Activated CD8-positive, alpha-beta T cell treated with anti-CD3 and anti-CD28 coated beads for 36 hours (primary cell): ENCODE data around the gene SMLR1. TPM values are rescaled to one million over a fixed set of nuclear protein-coding genes. Genes with fewer than 3 reads are reported as not detected.

Experiments used
- ATAC-seq: fragments of 200-7000 bp; cut with Tn5 transposase; one replicate; pipeline ENCODE4 v1.10.0; 2021; ENCODE audit warnings: mild to moderate bottlenecking, moderate library complexity
- CTCF ChIA-PET: fragments of 350-600 bp; sonication (Branson Sonifier 250); formaldehyde crosslinking; loops from one replicate; lab custom pipeline; 2021; ENCODE audit warnings: antibody characterized with exemption; lab: Charles Lee
- POLR2A ChIA-PET: fragments of 350-600 bp; sonication (Branson Sonifier 250); formaldehyde crosslinking; loops from one replicate; lab custom pipeline; 2021; ENCODE audit warnings: antibody characterized with exemption; lab: Charles Lee
- DNase-seq: peaks from one replicate; pipeline ENCODE4 v3.0.0-alpha.2; 2020
- H3K27ac Mint-ChIP-seq: one replicate; pipeline ENCODE4 v1.8.0; 2021; ENCODE audit warnings: mild to moderate bottlenecking, mixed read lengths
- H3K27me3 Mint-ChIP-seq: one replicate; pipeline ENCODE4 v1.8.0; 2021; ENCODE audit warnings: mixed read lengths
- H3K36me3 Mint-ChIP-seq: one replicate; pipeline ENCODE4 v1.8.0; 2021; ENCODE audit warnings: low read depth, mixed read lengths
- H3K4me1 Mint-ChIP-seq: one replicate; pipeline ENCODE4 v1.8.0; 2021; ENCODE audit warnings: low read depth, mixed read lengths
- H3K4me3 Mint-ChIP-seq: one replicate; pipeline ENCODE4 v1.8.0; 2021; ENCODE audit warnings: mild to moderate bottlenecking, moderate library complexity, mixed read lengths
- H3K9me3 Mint-ChIP-seq: one replicate; pipeline ENCODE4 v1.8.0; 2021; ENCODE audit warnings: mixed read lengths
- intact Hi-C: fragments of 100-400 bp; cut with micrococcal nuclease; formaldehyde crosslinking; loops from one replicate; pipeline ENCODE4 v1.10.0; 2022
- total RNA-seq, 2 experiments: library from RNA; stranded (reverse); gene quantifications; one replicate each; pipeline ENCODE4 v1.2.3, GENCODE V29; 2021
- TF ChIP-seq, protein P1 (sequence below): fragments of 200-600 bp; IDR thresholded peaks from one replicate; pipeline ENCODE4 v1.8.0; 2022; ENCODE audit warnings: antibody characterized with exemption, mild to moderate bottlenecking

SMLR1 gene
- total RNA-seq, 2 experiments from 2014 or later: not detected

DNA sequence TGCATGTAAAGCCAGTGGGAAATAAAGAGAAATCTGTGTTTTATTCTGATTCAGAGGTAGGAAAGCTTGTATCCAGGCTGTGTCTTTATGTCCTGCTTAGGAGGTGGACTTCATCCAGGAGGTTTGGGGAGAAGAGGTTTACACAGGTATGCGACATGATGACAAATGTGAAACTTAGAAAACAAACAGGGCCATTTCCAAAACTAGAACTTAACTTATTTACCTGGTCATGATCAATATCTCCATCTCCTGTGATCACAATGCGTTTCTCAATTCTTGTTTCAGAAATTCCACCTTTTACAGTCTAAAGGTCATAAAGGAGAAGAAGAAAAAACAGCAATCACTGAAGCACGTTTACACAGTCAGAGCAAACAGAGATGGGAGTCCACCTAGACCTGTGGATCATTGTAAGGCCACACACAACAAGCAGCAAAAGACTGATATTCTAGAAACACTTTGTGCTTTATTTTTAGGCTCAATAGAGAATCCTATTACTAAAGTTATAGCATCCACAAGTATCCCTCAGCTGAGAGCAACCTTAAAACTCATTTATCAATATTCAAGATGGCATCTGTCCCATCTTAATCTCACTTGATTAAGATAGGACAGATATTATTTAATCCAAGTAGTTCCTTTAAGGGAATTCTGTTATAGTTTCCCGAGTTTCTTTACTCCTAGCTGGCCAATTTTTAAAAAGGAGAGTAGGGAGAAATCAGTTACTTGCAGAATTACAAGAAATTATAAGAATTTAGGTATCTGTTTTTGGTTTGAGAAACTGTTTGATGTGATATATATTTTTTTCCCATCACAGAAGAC lies 36.4 kb downstream of the SMLR1 start:
- Mint-ChIP-seq H3K27ac (no peak overlapping the region), H3K36me3 (no peaks in the 10 kb centered on the region), H3K9me3 (no peaks in the 10 kb centered on the region), H3K4me3 (no peak overlapping the region), H3K27me3 (no peaks in the 10 kb centered on the region), H3K4me1 (no peaks in the 10 kb centered on the region)
- ATAC-seq: no peak
- TF ChIP-seq, protein P1, sequence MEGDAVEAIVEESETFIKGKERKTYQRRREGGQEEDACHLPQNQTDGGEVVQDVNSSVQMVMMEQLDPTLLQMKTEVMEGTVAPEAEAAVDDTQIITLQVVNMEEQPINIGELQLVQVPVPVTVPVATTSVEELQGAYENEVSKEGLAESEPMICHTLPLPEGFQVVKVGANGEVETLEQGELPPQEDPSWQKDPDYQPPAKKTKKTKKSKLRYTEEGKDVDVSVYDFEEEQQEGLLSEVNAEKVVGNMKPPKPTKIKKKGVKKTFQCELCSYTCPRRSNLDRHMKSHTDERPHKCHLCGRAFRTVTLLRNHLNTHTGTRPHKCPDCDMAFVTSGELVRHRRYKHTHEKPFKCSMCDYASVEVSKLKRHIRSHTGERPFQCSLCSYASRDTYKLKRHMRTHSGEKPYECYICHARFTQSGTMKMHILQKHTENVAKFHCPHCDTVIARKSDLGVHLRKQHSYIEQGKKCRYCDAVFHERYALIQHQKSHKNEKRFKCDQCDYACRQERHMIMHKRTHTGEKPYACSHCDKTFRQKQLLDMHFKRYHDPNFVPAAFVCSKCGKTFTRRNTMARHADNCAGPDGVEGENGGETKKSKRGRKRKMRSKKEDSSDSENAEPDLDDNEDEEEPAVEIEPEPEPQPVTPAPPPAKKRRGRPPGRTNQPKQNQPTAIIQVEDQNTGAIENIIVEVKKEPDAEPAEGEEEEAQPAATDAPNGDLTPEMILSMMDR: no peak
- DNase-seq: no peak
- ChIA-PET CTCF (interaction anchor here (0.9 to 2.7 kb wide), 4 partner anchors 8 to 570 kb away, joined by 3 to 15 read pairs (median 5); no protein-coding TSS in a partner anchor), POLR2A (no interaction called here)
- intact Hi-C loops: no loop called here

DNA sequence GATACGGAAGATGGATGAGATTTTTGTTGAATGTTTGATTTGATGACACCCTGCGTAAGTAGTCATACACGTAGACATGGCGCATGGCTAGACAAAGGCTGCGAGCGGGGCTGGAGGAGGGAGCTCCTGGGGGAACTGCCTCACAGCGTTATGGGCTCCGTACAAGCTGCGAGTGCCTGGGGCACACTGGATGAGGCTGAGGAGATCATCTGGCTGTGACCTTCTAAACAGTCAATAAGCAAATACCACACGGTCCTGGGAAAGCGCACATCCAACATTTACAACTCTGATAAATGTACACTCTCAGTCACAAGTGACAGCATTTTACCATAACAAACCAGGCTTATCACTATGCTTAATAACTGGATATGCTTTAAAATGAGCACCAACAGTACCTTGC lies 37.1 kb downstream of the SMLR1 start:
- no peak overlapping the region for H3K27ac Mint-ChIP-seq
- TF ChIP-seq, protein P1: no peak
- ChIA-PET POLR2A (interaction anchor here (1.1 kb wide), 1 partner anchor 91 kb away, joined by 3 read pairs; no protein-coding TSS in a partner anchor), CTCF (interaction anchor here (1.3 to 2.7 kb wide), 2 partner anchors 8 to 21 kb away, joined by 4 to 15 read pairs; no protein-coding TSS in a partner anchor)
- intact Hi-C loops: no loop called here
- DNase-seq (no peak), ATAC-seq (no peak)
- no peaks in the 10 kb centered on the region for H3K9me3 Mint-ChIP-seq
- no peaks in the 10 kb centered on the region for H3K4me1 Mint-ChIP-seq
- H3K36me3 Mint-ChIP-seq: no peaks in the 10 kb centered on the region
- no peaks in the 10 kb centered on the region for H3K27me3 Mint-ChIP-seq
- no peak overlapping the region for H3K4me3 Mint-ChIP-seq

DNA sequence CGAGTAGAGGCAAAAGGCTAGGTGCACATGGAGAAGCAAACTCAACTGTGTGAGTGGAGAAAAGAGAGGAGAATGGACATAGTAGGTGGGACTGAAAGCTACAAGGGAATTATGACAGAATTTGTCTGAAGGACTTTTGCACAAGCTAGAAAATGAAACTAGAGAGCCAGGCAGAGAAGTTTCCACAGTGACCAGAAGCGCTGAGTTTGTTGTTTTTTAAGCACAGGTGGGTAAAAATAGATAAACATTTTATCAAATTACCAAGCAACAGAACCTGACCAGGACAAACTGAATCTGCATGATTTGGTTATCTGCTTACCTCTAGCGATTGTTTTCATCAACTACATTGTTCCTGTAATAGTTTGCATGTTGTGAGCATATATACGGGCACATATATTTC lies 38.6 kb downstream of the SMLR1 start:
- intact Hi-C loops: no loop called here
- ChIA-PET POLR2A (no interaction called here), CTCF (interaction anchor here (1.1 kb wide), 1 partner anchor 168 kb away, joined by 3 read pairs; no protein-coding TSS in a partner anchor)
- DNase-seq: no peak
- H3K4me3 Mint-ChIP-seq: no peak overlapping the region
- no peaks in the 10 kb centered on the region for H3K27me3 Mint-ChIP-seq
- no peak overlapping the region for H3K27ac Mint-ChIP-seq
- peaks cover 2% of the 10 kb centered on the region for H3K36me3 Mint-ChIP-seq
- no peaks in the 10 kb centered on the region for H3K4me1 Mint-ChIP-seq
- TF ChIP-seq, protein P1: no peak
- H3K9me3 Mint-ChIP-seq: no peaks in the 10 kb centered on the region
- no peak for ATAC-seq

DNA sequence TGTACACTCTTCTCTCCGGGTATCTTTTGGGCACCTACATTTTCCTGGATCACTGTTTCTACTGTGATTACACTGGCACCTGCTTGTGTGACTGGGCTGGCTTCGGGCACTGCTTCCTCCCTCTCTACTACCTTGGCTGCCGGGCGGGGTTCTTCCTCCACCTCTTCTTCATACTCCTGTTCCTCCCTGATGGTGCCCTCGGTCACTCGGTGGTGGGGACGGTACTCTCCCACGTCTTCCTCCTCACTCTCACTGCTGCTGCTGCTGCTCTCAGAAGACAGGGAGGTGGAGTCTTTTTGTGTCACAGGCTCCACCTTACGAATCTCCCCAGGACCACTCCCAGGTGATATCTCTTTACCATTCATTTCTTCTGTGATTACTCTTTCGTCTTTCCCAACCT lies 42.5 kb downstream of the SMLR1 start:
- intact Hi-C loops: no loop called here
- CTCF ChIA-PET: interaction anchor here (1.0 kb wide), 1 partner anchor 171 kb away, joined by 3 read pairs; no protein-coding TSS in a partner anchor
- Mint-ChIP-seq H3K27ac (no peak overlapping the region), H3K27me3 (no peaks in the 10 kb centered on the region), H3K36me3 (peaks cover 2% of the 10 kb centered on the region), H3K4me3 (no peak overlapping the region), H3K4me1 (no peaks in the 10 kb centered on the region), H3K9me3 (no peaks in the 10 kb centered on the region)
- DNase-seq: no peak
- TF ChIP-seq, protein P1: no peak
- POLR2A ChIA-PET: no interaction called here
- ATAC-seq: no peak
